Sigmoid colon (tissue), 4 donors: ENCODE data around the gene TCF7L2.

Experiments
- CTCF ChIP-seq, 4 experiments: fragments of 450-650 bp in 3 of 4; fragments of 200-600 bp in 1 of 4; IDR thresholded peaks; one replicate each; pipeline ENCODE4 v1.5.1; 2016 to 2019; ENCODE audit warnings: antibody characterized with exemption in 4 of 4, mild to moderate bottlenecking in 3 of 4, moderate library complexity in 2 of 4
- EP300 ChIP-seq, 4 donors: sonication (generic); formaldehyde crosslinking; IDR thresholded peaks; one replicate each; pipeline ENCODE4 v1.6.1; 2017; ENCODE audit warnings: antibody characterized with exemption in 4 of 4
- POLR2A ChIP-seq, 2 donors: fragments of 450-650 bp; IDR thresholded peaks; one replicate each; pipeline ENCODE4 v1.6.1; 2016; ENCODE audit warnings: antibody characterized with exemption in 2 of 2, mild to moderate bottlenecking in 2 of 2, moderate library complexity in 2 of 2

DNA sequence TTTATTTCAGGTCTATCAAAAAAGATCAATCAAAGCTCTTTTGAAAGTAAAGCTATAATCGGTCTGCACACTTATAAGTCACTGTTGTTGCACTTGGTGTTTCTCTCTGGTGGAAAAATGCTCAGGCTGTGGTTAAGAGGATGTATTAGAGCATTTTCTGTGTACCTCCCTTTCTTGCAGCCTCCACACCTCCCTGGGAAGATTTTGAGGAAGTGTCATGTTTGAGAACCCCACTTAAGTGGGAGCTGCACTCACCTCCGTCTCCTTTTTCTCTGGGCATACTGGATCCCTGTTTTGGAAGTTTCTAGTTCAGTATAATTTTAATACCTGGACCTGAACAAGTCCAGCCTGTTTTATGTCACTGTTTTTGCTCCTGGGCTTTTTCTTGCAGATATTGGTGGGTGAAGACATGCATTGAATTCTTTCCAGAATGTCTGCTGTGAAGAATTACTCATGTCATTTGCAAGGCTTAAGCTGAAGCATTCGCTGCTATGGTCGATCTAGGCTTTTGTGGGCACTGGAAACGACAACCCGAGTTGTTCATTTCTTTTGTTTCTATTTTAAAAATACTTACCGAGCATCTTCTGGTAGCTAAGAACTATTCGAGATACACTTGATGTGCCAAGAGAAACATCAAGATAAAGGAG lies 36.6 kb downstream of the TCF7L2 start:
- no peak for TF ChIP-seq POLR2A (IDR thresholded peaks at IDR 0.05)
- no peak for TF ChIP-seq CTCF (IDR thresholded peaks at IDR 0.05)
- TF ChIP-seq EP300 (IDR thresholded peaks at IDR 0.05): no peak
